Smooth muscle cell (in vitro differentiated cells): ENCODE results near the gene GIT2. TPM values are rescaled to one million over a fixed set of nuclear protein-coding genes. Genes with fewer than 3 reads are reported as not detected.
"Not testable (repeated sequence)": the region's sequence is repeated elsewhere in the genome, so short reads cannot be mapped to it uniquely, and the experiment has no call there.

Source experiments
- DNase-seq: peaks from one replicate; lab custom pipeline; 2025; ENCODE audit not compliant: unreplicated experiment; lab: John Stamatoyannopoulos, UW
- H2AFZ ChIP-seq: fragments of 200-600 bp; sonication (generic); 2 replicates; pipeline ENCODE4 v1.6.0; 2016; ENCODE audit warnings: antibody characterized with exemption, low read depth, mild to moderate bottlenecking
- H3F3A ChIP-seq: fragments of 200-600 bp; sonication (generic); 2 replicates; pipeline ENCODE4 v1.6.0; 2017; ENCODE audit warnings: antibody characterized with exemption, low read depth
- H3K27ac ChIP-seq: fragments of 200-600 bp; sonication (generic); 2 replicates; pipeline ENCODE4 v1.5.1; 2016; ENCODE audit warnings: low read depth, mild to moderate bottlenecking
- H3K27me3 ChIP-seq: fragments of 200-600 bp; sonication (generic); 2 replicates; pipeline ENCODE4 v1.6.1; 2016; ENCODE audit warnings: low read depth, mild to moderate bottlenecking
- H3K36me3 ChIP-seq: fragments of 200-600 bp; sonication (generic); 2 replicates; pipeline ENCODE4 v1.5.1; 2016; ENCODE audit warnings: low read depth
- H3K4me1 ChIP-seq: fragments of 200-600 bp; sonication (generic); 2 replicates; pipeline ENCODE4 v1.5.1; 2016; ENCODE audit warnings: low read depth
- H3K4me2 ChIP-seq: fragments of 200-600 bp; sonication (generic); 2 replicates; pipeline ENCODE4 v1.6.0; 2016; ENCODE audit warnings: mild to moderate bottlenecking
- H3K4me3 ChIP-seq: fragments of 200-600 bp; sonication (generic); 2 replicates; pipeline ENCODE4 v1.5.1; 2016; ENCODE audit warnings: mild to moderate bottlenecking
- H3K79me2 ChIP-seq: fragments of 200-600 bp; sonication (generic); 2 replicates; pipeline ENCODE4 v1.6.0; 2016; ENCODE audit warnings: low read depth, mild to moderate bottlenecking
- H3K9ac ChIP-seq: fragments of 200-600 bp; sonication (generic); 2 replicates; pipeline ENCODE4 v1.6.0; 2016; ENCODE audit warnings: low read depth
- H3K9me3 ChIP-seq: fragments of 200-600 bp; sonication (generic); replicated peaks from 2 replicates; pipeline ENCODE4 v1.5.1; 2016; ENCODE audit warnings: low read depth
- H4K20me1 ChIP-seq: fragments of 200-600 bp; sonication (generic); 2 replicates; pipeline ENCODE4 v1.6.0; 2016; ENCODE audit warnings: low read depth
- CTCF ChIP-seq: fragments of 200-600 bp; sonication (generic); IDR thresholded peaks from 2 replicates; pipeline ENCODE4 v1.5.1; 2017; ENCODE audit warnings: borderline replicate concordance, mild to moderate bottlenecking, antibody characterized with exemption; ENCODE audit not compliant: insufficient read depth, poor library complexity, severe bottlenecking
- WGBS: methylation state at CpG from one replicate; pipeline ENCODE4 v1.1.7; 2016; ENCODE audit warnings: low lambda C conversion rate; 5-methylcytosine and 5-hydroxymethylcytosine counted together
- polyA plus RNA-seq: library from polyadenylated mRNA; unstranded; fragments of >200 nt; fragmentation: Nextera tagmentation; extraction: Ambion mirVana; gene quantifications from 2 replicates; pipeline ENCODE4 v1.2.1, GENCODE V29; 2016
- total RNA-seq: library from RNA; depleted of rRNA; stranded (reverse); fragments of >200 nt; gene quantifications from 2 replicates; pipeline ENCODE4 v1.2.3, GENCODE V29; 2014

Gene GIT2
- total and polyA plus RNA-seq, 2 experiments from 2014 or later: 20.3 to 27.3 TPM

DNA sequence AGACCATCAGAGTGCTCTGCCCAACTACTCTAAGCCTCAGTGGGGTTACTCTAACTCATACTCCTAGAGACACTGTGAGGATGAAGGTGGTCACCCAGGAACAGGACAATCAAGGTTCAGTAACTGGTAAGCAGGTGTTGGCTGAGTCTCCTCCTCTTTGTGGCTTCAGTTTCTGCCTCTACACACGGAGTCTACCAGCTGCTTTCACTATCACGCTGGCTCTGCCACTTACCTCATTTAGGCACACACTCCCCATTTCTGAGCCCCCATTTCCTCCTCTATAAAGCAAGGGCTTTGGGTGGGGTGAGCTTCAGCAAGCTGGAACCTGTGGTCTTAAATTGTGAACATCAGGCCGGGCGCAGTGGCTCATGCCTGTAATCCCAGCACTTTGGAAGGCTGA lies 103.4 kb downstream of the GIT2 start:
- H3K36me3 ChIP-seq: no peaks in the 10 kb centered on the region
- no peaks in the 10 kb centered on the region for H3K79me2 ChIP-seq
- H3K27me3 ChIP-seq: no peaks in the 10 kb centered on the region
- no peak overlapping the region for H3K4me3 ChIP-seq
- no peaks in the 10 kb centered on the region for H3K9me3 ChIP-seq
- no peak overlapping the region for H3K4me2 ChIP-seq
- no peak overlapping the region for H3K9ac ChIP-seq
- no peak overlapping the region for H3K27ac ChIP-seq
- DNase-seq: no peak
- TF ChIP-seq CTCF: no peak
- H3F3A ChIP-seq: no peaks in the 10 kb centered on the region
- no peaks in the 10 kb centered on the region for H4K20me1 ChIP-seq
- no peak overlapping the region for H2AFZ ChIP-seq
- 75% methylated on average over 4 of the region's 4 CpGs for WGBS
- no peaks in the 10 kb centered on the region for H3K4me1 ChIP-seq

DNA sequence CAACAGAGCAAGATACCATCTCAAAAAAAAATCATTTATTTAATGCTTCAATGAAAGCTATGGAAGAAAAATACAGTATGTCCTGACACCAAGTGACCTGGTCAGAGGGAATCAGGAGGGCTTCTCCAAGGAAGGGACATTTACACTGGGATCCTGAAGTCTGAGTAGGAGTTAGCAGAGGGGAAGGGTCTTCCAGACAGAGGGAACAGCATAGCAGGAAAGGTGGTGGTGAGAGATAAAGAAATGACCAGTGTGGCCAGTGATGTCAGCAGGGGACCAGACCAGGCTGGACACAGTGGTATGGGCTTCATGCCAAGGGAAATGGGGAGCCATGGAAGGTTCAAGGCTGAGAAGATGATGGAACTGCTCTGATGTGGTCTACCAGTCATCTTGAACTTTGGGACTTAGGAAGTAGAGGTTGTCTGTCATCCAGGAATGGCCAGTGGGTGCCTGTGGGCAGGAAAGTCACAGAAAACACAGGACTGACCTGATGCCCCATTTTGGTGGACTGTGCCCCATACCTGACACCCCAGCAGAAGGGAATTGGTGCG lies 103.9 kb downstream of the GIT2 start:
- no peak for TF ChIP-seq CTCF
- Histone ChIP-seq H3K79me2 (no peaks in the 10 kb centered on the region), H3K27me3 (no peaks in the 10 kb centered on the region), H3K4me2 (no peak overlapping the region), H3K36me3 (no peaks in the 10 kb centered on the region), H3K9ac (no peak overlapping the region), H3K27ac (no peak overlapping the region), H3K9me3 (no peaks in the 10 kb centered on the region), H3F3A (no peaks in the 10 kb centered on the region), H3K4me3 (no peak overlapping the region), H2AFZ (no peak overlapping the region), H4K20me1 (no peaks in the 10 kb centered on the region), H3K4me1 (no peaks in the 10 kb centered on the region)
- no peak for DNase-seq
- 94% methylated on average over 1 of the region's 1 CpG for WGBS

DNA sequence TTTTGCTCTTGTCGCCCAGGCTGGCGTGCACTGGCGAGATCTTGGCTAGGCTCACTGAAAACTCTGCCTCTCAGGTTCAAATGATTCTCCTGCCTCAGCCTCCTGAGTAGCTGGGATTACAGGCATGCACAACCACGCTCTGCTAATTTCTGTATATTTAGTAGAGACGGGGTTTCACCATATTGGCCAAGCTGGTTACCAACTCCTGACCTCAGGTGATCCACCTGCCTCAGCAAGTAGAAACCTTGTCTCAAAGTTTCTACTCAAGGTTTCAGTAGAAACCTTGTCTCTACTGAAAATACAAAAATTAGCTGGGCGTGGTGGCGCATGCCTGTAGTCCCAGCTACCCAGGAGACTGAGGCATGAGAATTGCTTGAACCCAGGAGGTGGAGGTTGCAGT lies 104.4 kb downstream of the GIT2 start:
- H3K36me3 ChIP-seq, H3F3A ChIP-seq, H3K4me3 ChIP-seq, H3K4me1 ChIP-seq, H4K20me1 ChIP-seq, H3K27me3 ChIP-seq, H3K27ac ChIP-seq, H3K9ac ChIP-seq, DNase-seq, H2AFZ ChIP-seq, H3K4me2 ChIP-seq, H3K79me2 ChIP-seq, H3K9me3 ChIP-seq: not testable (repeated sequence)
- WGBS: 84% methylated on average over 7 of the region's 7 CpGs

GRCh38 chr12:109890620-109891170 lies 105.5 kb downstream of the GIT2 start:
- Histone ChIP-seq H3K9me3 (no peaks in the 10 kb centered on the region), H3K36me3 (no peaks in the 10 kb centered on the region), H3K4me3 (no peak overlapping the region), H3K9ac (no peak overlapping the region), H3K27ac (no peak overlapping the region), H3K4me1 (no peaks in the 10 kb centered on the region), H4K20me1 (no peaks in the 10 kb centered on the region), H2AFZ (no peak overlapping the region), H3K27me3 (no peaks in the 10 kb centered on the region), H3F3A (no peaks in the 10 kb centered on the region), H3K4me2 (no peak overlapping the region), H3K79me2 (no peaks in the 10 kb centered on the region)
- TF ChIP-seq CTCF: no peak
- DNase-seq: no peak
- 83% methylated on average over 13 of the region's 13 CpGs for WGBS
